WTC11 (cell line): ENCODE data around the gene TMEM176B.

Experiments used
- CTCF ChIP-seq: fragments of 200-600 bp; IDR thresholded peaks from 2 replicates; pipeline ENCODE4 v1.8.0; 2022; ENCODE audit warnings: antibody characterized with exemption
- USF1 ChIP-seq: sonication (generic); formaldehyde crosslinking; IDR thresholded peaks from 2 replicates; pipeline ENCODE4 v1.8.0; 2022; ENCODE audit warnings: mild to moderate bottlenecking, missing genetic modification reagents

GRCh38 chr7:150753826-150754603 is 46.1 kb downstream of the TMEM176B start:
- TF ChIP-seq USF1 (CRISPR knock-in tag) (no peak), CTCF (peak; percentile 26; the same call in 1 of the 2 replicates)
